H9 (cell line): ENCODE results near the gene DDX25. TPM values are rescaled to one million over a fixed set of nuclear protein-coding genes. Genes with fewer than 3 reads are reported as not detected.

ENCODE experiments used
- DNase-seq: peaks from one replicate; pipeline ENCODE4 v3.0.0-alpha.2; 2017
- H2AFZ ChIP-seq: one replicate; pipeline ENCODE4 v1.6.1; 2013; ENCODE audit warnings: mild to moderate bottlenecking, low read length, control low read depth, moderate library complexity
- H2AK5ac ChIP-seq: 2 replicates; pipeline ENCODE4 v1.6.1; 2013; ENCODE audit warnings: low read length, control low read depth, mixed read lengths; ENCODE audit not compliant: insufficient read length
- H2BK120ac ChIP-seq: one replicate; pipeline ENCODE4 v1.6.1; 2013; ENCODE audit warnings: low read depth, mild to moderate bottlenecking, low read length, control low read depth, inconsistent platforms; ENCODE audit not compliant: poor library complexity, severe bottlenecking
- H2BK12ac ChIP-seq: 2 replicates; pipeline ENCODE4 v1.6.1; 2013; ENCODE audit warnings: low read length, control low read depth, mixed read lengths, low read depth; ENCODE audit not compliant: insufficient read length
- H2BK15ac ChIP-seq: 2 replicates; pipeline ENCODE4 v1.6.1; 2013; ENCODE audit warnings: low read depth, low read length, control low read depth
- H2BK20ac ChIP-seq: one replicate; pipeline ENCODE4 v1.6.1; 2013; ENCODE audit warnings: low read depth, mild to moderate bottlenecking, low read length, control low read depth, inconsistent platforms; ENCODE audit not compliant: poor library complexity, severe bottlenecking
- H2BK5ac ChIP-seq: 2 replicates; pipeline ENCODE4 v1.6.1; 2013; ENCODE audit warnings: low read length, control low read depth, mixed read lengths; ENCODE audit not compliant: insufficient read length
- H3K14ac ChIP-seq: 2 replicates; pipeline ENCODE4 v1.6.1; 2013; ENCODE audit warnings: low read length, control low read depth; ENCODE audit not compliant: insufficient read depth
- H3K18ac ChIP-seq: 2 replicates; pipeline ENCODE4 v1.6.1; 2013; ENCODE audit warnings: low read depth, mild to moderate bottlenecking, mixed read lengths, low read length, control low read depth; ENCODE audit not compliant: insufficient read length
- H3K23ac ChIP-seq: 2 replicates; pipeline ENCODE4 v1.6.1; 2013; ENCODE audit warnings: low read length, control low read depth, mixed read lengths, low read depth; ENCODE audit not compliant: insufficient read length
- H3K23me2 ChIP-seq: 2 replicates; pipeline ENCODE4 v1.6.1; 2013; ENCODE audit warnings: low read depth, mild to moderate bottlenecking, mixed read lengths, low read length, control low read depth; ENCODE audit not compliant: insufficient read length, poor library complexity, severe bottlenecking
- H3K27ac ChIP-seq: 2 replicates; pipeline ENCODE4 v1.5.1; 2013; ENCODE audit warnings: low read length, control low read depth, mixed read lengths, low read depth; ENCODE audit not compliant: insufficient read length
- H3K27me3 ChIP-seq: 2 replicates; pipeline ENCODE4 v1.6.1; 2013; ENCODE audit warnings: low read length, control low read depth, inconsistent platforms; ENCODE audit not compliant: insufficient read depth
- H3K4ac ChIP-seq: 2 replicates; pipeline ENCODE4 v1.6.1; 2013; ENCODE audit warnings: low read depth, mild to moderate bottlenecking, control low read depth, inconsistent platforms, low read length, moderate library complexity
- H3K4me1 ChIP-seq: 2 replicates; pipeline ENCODE4 v1.6.1; 2013; ENCODE audit warnings: low read length, control low read depth, inconsistent platforms; ENCODE audit not compliant: insufficient read depth
- H3K4me2 ChIP-seq: 2 replicates; pipeline ENCODE4 v1.6.1; 2013; ENCODE audit warnings: low read length, control low read depth, mixed read lengths; ENCODE audit not compliant: insufficient read length, insufficient read depth
- H3K56ac ChIP-seq: 2 replicates; pipeline ENCODE4 v1.6.1; 2013; ENCODE audit warnings: low read depth, mild to moderate bottlenecking, mixed read lengths, low read length, control low read depth; ENCODE audit not compliant: insufficient read length
- H3K79me1 ChIP-seq: 2 replicates; pipeline ENCODE4 v1.6.1; 2013; ENCODE audit warnings: low read depth, mild to moderate bottlenecking, moderate library complexity, low read length, control low read depth, inconsistent platforms; ENCODE audit not compliant: insufficient read depth, poor library complexity, severe bottlenecking
- H3K79me2 ChIP-seq: 2 replicates; pipeline ENCODE4 v1.6.1; 2013; ENCODE audit warnings: low read length, control low read depth, inconsistent platforms; ENCODE audit not compliant: insufficient read depth
- H3K9ac ChIP-seq: 2 replicates; pipeline ENCODE4 v1.6.1; 2013; ENCODE audit warnings: low read length, control low read depth, mixed read lengths; ENCODE audit not compliant: insufficient read length; ENCODE audit errors: extremely low read depth
- H3K9me3 ChIP-seq: one replicate; pipeline ENCODE4 v1.6.1; 2013; ENCODE audit warnings: low read depth, low read length, inconsistent platforms; ENCODE audit not compliant: control insufficient read depth
- H3T11ph ChIP-seq: one replicate; pipeline ENCODE4 v1.6.1; 2013; ENCODE audit warnings: mild to moderate bottlenecking, low read length, control low read depth, inconsistent platforms
- H4K20me1 ChIP-seq: one replicate; pipeline ENCODE4 v1.6.1; 2013; ENCODE audit not compliant: control insufficient read depth, insufficient read length, insufficient read depth
- H4K5ac ChIP-seq: 2 replicates; pipeline ENCODE4 v1.6.1; 2013; ENCODE audit warnings: low read depth, mild to moderate bottlenecking, mixed read lengths, low read length, control low read depth; ENCODE audit not compliant: insufficient read length
- H4K8ac ChIP-seq: replicated peaks from 2 replicates; pipeline ENCODE4 v1.6.1; 2013; ENCODE audit warnings: low read length, control low read depth, mixed read lengths, low read depth; ENCODE audit not compliant: insufficient read length
- H4K91ac ChIP-seq: 2 replicates; pipeline ENCODE4 v1.6.1; 2013; ENCODE audit warnings: low read depth, mild to moderate bottlenecking, moderate library complexity, mixed read lengths, low read length, control low read depth; ENCODE audit not compliant: insufficient read length
- H3K27ac Mint-ChIP-seq, 3 experiments: 2 replicates in 2 of 3; 3 replicates in 1 of 3; pipeline ENCODE4 v1.8.0; 2020 to 2021; ENCODE audit warnings: mixed read lengths in 3 of 3, mild to moderate bottlenecking in 1 of 3, moderate library complexity in 1 of 3
- H3K27me3 Mint-ChIP-seq: 2 replicates; pipeline ENCODE4 v1.8.0; 2021; ENCODE audit warnings: low read depth, mild to moderate bottlenecking, moderate library complexity, mixed read lengths
- H3K36me3 Mint-ChIP-seq, 3 experiments: 2 replicates in 2 of 3; 3 replicates in 1 of 3; pipeline ENCODE4 v1.8.0; 2020 to 2021; ENCODE audit warnings: low read depth in 3 of 3, mixed read lengths in 3 of 3; ENCODE audit not compliant: insufficient read depth in 1 of 3
- H3K4me1 Mint-ChIP-seq, 2 experiments: 2 replicates each; pipeline ENCODE4 v1.8.0; 2020; ENCODE audit warnings: mixed read lengths in 2 of 2
- H3K4me3 Mint-ChIP-seq, 2 experiments: 2 replicates in 1 of 2; 3 replicates in 1 of 2; pipeline ENCODE4 v1.8.0; 2020 to 2021; ENCODE audit warnings: mild to moderate bottlenecking in 2 of 2, mixed read lengths in 2 of 2, moderate library complexity in 1 of 2
- H3K9me3 Mint-ChIP-seq, 2 experiments: 2 replicates in 1 of 2; 3 replicates in 1 of 2; pipeline ENCODE4 v1.8.0; 2020; ENCODE audit warnings: mild to moderate bottlenecking in 2 of 2, mixed read lengths in 2 of 2, moderate library complexity in 1 of 2
- WGBS: extraction: QIAGEN DNeasy Blood & Tissue Kit; methylation state at CpG from one replicate; pipeline ENCODE4 v1.1.7; 2013; ENCODE audit warnings: missing lambda C conversion rate, low lambda C conversion rate, mixed read lengths; ENCODE audit not compliant: insufficient read length; ENCODE audit errors: extremely low coverage; 5-methylcytosine and 5-hydroxymethylcytosine counted together
- total RNA-seq: library from RNA; stranded (reverse); gene quantifications from 2 replicates; pipeline ENCODE4 v1.2.1, GENCODE V29; 2021
- TF ChIP-seq, protein P1 (sequence below): fragments of 200-600 bp; sonication (generic); conservative IDR thresholded peaks from 3 replicates; pipeline ENCODE4 v1.8.0; 2021; ENCODE audit warnings: antibody characterized with exemption, mild to moderate bottlenecking

The DDX25 gene
- total RNA-seq, 1 experiment from 2014 or later: 6.9 TPM

DNA sequence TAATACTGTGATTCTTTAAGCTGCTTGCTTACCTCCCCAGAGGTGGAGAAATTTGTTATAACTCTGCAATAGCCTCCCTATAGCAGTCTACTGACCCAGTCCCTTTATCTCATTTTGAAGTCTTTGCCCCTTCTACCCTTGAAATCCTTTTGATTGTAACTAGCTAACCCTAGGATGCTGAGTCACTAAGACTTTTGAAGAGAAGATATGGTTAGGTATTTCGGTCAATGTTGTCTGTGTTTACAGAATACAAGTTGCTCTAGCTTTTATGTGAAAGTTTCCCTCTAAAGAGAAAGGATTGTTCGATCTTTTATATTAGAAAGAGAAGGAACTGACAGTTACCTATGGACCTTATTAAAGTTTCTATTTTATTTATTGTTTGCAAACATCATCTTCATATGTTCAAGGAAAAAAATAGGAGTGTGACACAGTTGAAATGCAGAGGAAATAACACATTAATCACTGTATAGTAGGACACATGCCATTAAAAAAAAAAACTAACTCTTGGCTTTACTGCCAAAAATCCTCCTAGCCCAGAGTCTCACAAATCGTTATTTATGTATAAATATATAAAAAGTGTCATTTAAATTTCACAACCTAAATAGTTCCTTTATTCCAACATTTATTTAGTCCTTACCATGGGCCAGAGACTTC, 13.7 kb upstream of the DDX25 start:
- Histone ChIP-seq H2BK12ac (no peak overlapping the region), H3K4ac (no peak overlapping the region), H4K91ac (no peak overlapping the region), H3K23me2 (peaks cover 11% of the 10 kb centered on the region), H2BK15ac (no peak overlapping the region), H3K23ac (no peak overlapping the region), H3K56ac (no peak overlapping the region), H3K14ac (no peak overlapping the region), H3K18ac (no peak overlapping the region), H3K79me2 (peaks cover 2% of the 10 kb centered on the region; the same call in 1 of the 2 replicates), H3K9ac (no peak overlapping the region), H2BK120ac (no peak overlapping the region), H4K5ac (no peak overlapping the region), H3K27me3 (no peaks in the 10 kb centered on the region), H3K27ac (no peak overlapping the region), H4K8ac (no peak overlapping the region), H3T11ph (no peak overlapping the region), H3K4me2 (no peak overlapping the region), H3K79me1 (no peaks in the 10 kb centered on the region), H2BK5ac (no peak overlapping the region), H2AK5ac (no peak overlapping the region), H4K20me1 (no peaks in the 10 kb centered on the region), H2AFZ (no peak overlapping the region), H2BK20ac (no peak overlapping the region), H3K9me3 (no peaks in the 10 kb centered on the region), H3K4me1 (no peaks in the 10 kb centered on the region)
- DNase-seq: no peak
- peaks cover 18 to 36% (median 25%) of the 10 kb centered on the region in 3 experiments for H3K36me3 Mint-ChIP-seq
- H3K4me3 Mint-ChIP-seq: no peak overlapping the region
- H3K4me1 Mint-ChIP-seq: peaks cover 3% of the 10 kb centered on the region in 2 experiments; a peak in 2 of 4 replicates
- H3K27ac Mint-ChIP-seq: no peak overlapping the region
- no CpG with 5 or more reads among the region's 3 CpGs for WGBS
- peaks cover 13 to 14% of the 10 kb centered on the region in 2 experiments for H3K9me3 Mint-ChIP-seq
- H3K27me3 Mint-ChIP-seq: peaks cover 13% of the 10 kb centered on the region
- TF ChIP-seq, protein P1, sequence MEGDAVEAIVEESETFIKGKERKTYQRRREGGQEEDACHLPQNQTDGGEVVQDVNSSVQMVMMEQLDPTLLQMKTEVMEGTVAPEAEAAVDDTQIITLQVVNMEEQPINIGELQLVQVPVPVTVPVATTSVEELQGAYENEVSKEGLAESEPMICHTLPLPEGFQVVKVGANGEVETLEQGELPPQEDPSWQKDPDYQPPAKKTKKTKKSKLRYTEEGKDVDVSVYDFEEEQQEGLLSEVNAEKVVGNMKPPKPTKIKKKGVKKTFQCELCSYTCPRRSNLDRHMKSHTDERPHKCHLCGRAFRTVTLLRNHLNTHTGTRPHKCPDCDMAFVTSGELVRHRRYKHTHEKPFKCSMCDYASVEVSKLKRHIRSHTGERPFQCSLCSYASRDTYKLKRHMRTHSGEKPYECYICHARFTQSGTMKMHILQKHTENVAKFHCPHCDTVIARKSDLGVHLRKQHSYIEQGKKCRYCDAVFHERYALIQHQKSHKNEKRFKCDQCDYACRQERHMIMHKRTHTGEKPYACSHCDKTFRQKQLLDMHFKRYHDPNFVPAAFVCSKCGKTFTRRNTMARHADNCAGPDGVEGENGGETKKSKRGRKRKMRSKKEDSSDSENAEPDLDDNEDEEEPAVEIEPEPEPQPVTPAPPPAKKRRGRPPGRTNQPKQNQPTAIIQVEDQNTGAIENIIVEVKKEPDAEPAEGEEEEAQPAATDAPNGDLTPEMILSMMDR: no peak
